Progenitor cell of endocrine pancreas (in vitro differentiated cells): ENCODE measurements around the gene BPIFB4. TPM values are rescaled to one million over a fixed set of nuclear protein-coding genes. Genes with fewer than 3 reads are reported as not detected.

Experiments
- DNase-seq: peaks from one replicate; pipeline ENCODE4 v3.0.0; 2021; ENCODE audit warnings: low spot score; ENCODE audit not compliant: unreplicated experiment
- H3K27ac Mint-ChIP-seq: 2 replicates; pipeline ENCODE4 v1.8.0; 2021; ENCODE audit warnings: mild to moderate bottlenecking, moderate library complexity, mixed read lengths
- H3K27me3 Mint-ChIP-seq: 2 replicates; pipeline ENCODE4 v1.8.0; 2021; ENCODE audit warnings: mixed read lengths
- H3K36me3 Mint-ChIP-seq: 2 replicates; pipeline ENCODE4 v1.8.0; 2022; ENCODE audit warnings: mixed read lengths; ENCODE audit not compliant: insufficient read depth
- H3K4me1 Mint-ChIP-seq: 2 replicates; pipeline ENCODE4 v1.8.0; 2021; ENCODE audit warnings: low read depth, mixed read lengths
- H3K4me3 Mint-ChIP-seq: 2 replicates; pipeline ENCODE4 v1.8.0; 2021; ENCODE audit warnings: low read depth, mild to moderate bottlenecking, moderate library complexity, mixed read lengths
- H3K9me3 Mint-ChIP-seq: 2 replicates; pipeline ENCODE4 v1.8.0; 2021; ENCODE audit warnings: low read depth, mixed read lengths
- CTCF ChIP-seq: fragments of 200-600 bp; sonication (generic); IDR thresholded peaks from one replicate; pipeline ENCODE4 v1.5.0; 2021; ENCODE audit warnings: antibody characterized with exemption, mild to moderate bottlenecking; ENCODE audit not compliant: unreplicated experiment
- total RNA-seq: library from RNA; stranded (reverse); gene quantifications from 2 replicates; pipeline ENCODE4 v1.2.1, GENCODE V29; 2021

The BPIFB4 gene
- total RNA-seq, 1 donor from 2014 or later: not detected

GRCh38 chr20:33061658-33062028 lies 17.8 kb upstream of the BPIFB4 start:
- H3K4me3 Mint-ChIP-seq: no peak overlapping the region
- H3K4me1 Mint-ChIP-seq: no peaks in the 10 kb centered on the region
- H3K27ac Mint-ChIP-seq: no peak overlapping the region
- DNase-seq: no peak
- no peak for TF ChIP-seq CTCF
- H3K9me3 Mint-ChIP-seq: no peaks in the 10 kb centered on the region
- no peaks in the 10 kb centered on the region for H3K36me3 Mint-ChIP-seq
- peaks cover 6% of the 10 kb centered on the region for H3K27me3 Mint-ChIP-seq

- Mint-ChIP-seq H3K36me3 (no peaks in the 10 kb centered on the region), H3K27me3 (peaks cover 6% of the 10 kb centered on the region), H3K9me3 (no peaks in the 10 kb centered on the region), H3K4me1 (no peaks in the 10 kb centered on the region), H3K27ac (no peak overlapping the region), H3K4me3 (no peak overlapping the region)
- DNase-seq: no peak
- no peak for TF ChIP-seq CTCF
These were observed 17.2 kb upstream of the BPIFB4 start for GRCh38 chr20:33062105-33062824.

- H3K4me1 Mint-ChIP-seq: no peaks in the 10 kb centered on the region
- H3K4me3 Mint-ChIP-seq: no peak overlapping the region
- H3K27ac Mint-ChIP-seq: no peak overlapping the region
- DNase-seq: no peak
- peaks cover 6% of the 10 kb centered on the region for H3K27me3 Mint-ChIP-seq
- no peaks in the 10 kb centered on the region for H3K9me3 Mint-ChIP-seq
- TF ChIP-seq CTCF: no peak
- no peaks in the 10 kb centered on the region for H3K36me3 Mint-ChIP-seq
These were observed 16.7 kb upstream of the BPIFB4 start for GRCh38 chr20:33062825-33063149.

- no peaks in the 10 kb centered on the region for H3K36me3 Mint-ChIP-seq
- H3K9me3 Mint-ChIP-seq: no peaks in the 10 kb centered on the region
- peaks cover 8% of the 10 kb centered on the region for H3K27me3 Mint-ChIP-seq
- no peak overlapping the region for H3K4me3 Mint-ChIP-seq
- no peaks in the 10 kb centered on the region for H3K4me1 Mint-ChIP-seq
- TF ChIP-seq CTCF: no peak
- no peak overlapping the region for H3K27ac Mint-ChIP-seq
- no peak for DNase-seq
These were observed 16.2 kb upstream of the BPIFB4 start for GRCh38 chr20:33063271-33063670.

- no peaks in the 10 kb centered on the region for H3K4me1 Mint-ChIP-seq
- no peak overlapping the region for H3K27ac Mint-ChIP-seq
- no peak for DNase-seq
- H3K4me3 Mint-ChIP-seq: no peak overlapping the region
- H3K27me3 Mint-ChIP-seq: peaks cover 12% of the 10 kb centered on the region
- no peak for TF ChIP-seq CTCF
- H3K9me3 Mint-ChIP-seq: no peaks in the 10 kb centered on the region
- H3K36me3 Mint-ChIP-seq: no peaks in the 10 kb centered on the region
These were observed 14.7 kb upstream of the BPIFB4 start for GRCh38 chr20:33064572-33065287.
